ENCODE results near the gene GSK3A.
A peak's percentile ranks its signal among the peaks of the same experiment; 100 is the strongest.

Gene GSK3A

GRCh38 chr19:42196011-42197001 lies 46.1 kb downstream of the GSK3A start:
- no peak for FAIRE-seq

GRCh38 chr19:42193706-42194105 lies 48.7 kb downstream of the GSK3A start:
- FAIRE-seq = no peak

GRCh38 chr19:42193294-42193693 lies 49.1 kb downstream of the GSK3A start:
- FAIRE-seq = no peak

GRCh38 chr19:42191855-42192254 lies 50.5 kb downstream of the GSK3A start:
- FAIRE-seq = no peak

GRCh38 chr19:42191330-42191729 lies 51.1 kb downstream of the GSK3A start:
- FAIRE-seq = no peak

GRCh38 chr19:42189133-42189532 lies 53.3 kb downstream of the GSK3A start:
- FAIRE-seq = no peak

- no peak for FAIRE-seq
Measured at GRCh38 chr19:42188665-42189064, 53.7 kb downstream of the GSK3A start.

- FAIRE-seq = no peak
Measured at GRCh38 chr19:42185277-42185676, 57.1 kb downstream of the GSK3A start.

- FAIRE-seq = peak; percentile 78
Measured at GRCh38 chr19:42184401-42184861, 58.0 kb downstream of the GSK3A start.
